Stimulated activated naive CD8-positive, alpha-beta T cell treated with anti-CD3 and anti-CD28 coated beads, Interleukin-15, Interleukin-2, amounts not matched to agents 100 U/mL and 50 U/mL, for 24 hours (primary cell): ENCODE results near the gene ZNF280D.
"Not testable (repeated sequence)": the region's sequence is repeated elsewhere in the genome, so short reads cannot be mapped to it uniquely, and the experiment has no call there.

Experiments used
- ATAC-seq: fragments of 150-1000 bp; cut with Tn5 transposase; one replicate; pipeline ENCODE4 v1.10.0; 2021
- DNase-seq: peaks from one replicate; pipeline ENCODE4 v3.0.0; 2021

The ZNF280D gene

DNA sequence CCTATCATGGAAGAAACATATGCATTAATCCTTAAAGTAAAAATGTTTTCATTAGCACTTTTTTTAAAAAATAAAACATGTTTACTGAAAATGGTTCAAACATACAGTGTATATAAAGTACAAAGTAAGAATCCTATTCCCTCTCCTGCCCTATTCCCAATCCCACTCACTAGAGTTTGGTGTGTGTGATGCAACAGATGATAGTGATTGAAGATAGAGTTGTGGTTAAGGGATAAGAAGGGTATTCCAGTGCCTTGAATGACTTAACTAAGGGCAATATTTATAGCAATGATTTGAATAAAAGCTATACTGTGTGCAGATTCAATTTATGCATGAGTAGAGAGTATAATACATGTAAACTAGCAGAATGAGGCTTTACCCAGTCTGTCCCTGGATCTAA, 18.1 kb downstream of the ZNF280D start:
- ATAC-seq: no peak

DNA sequence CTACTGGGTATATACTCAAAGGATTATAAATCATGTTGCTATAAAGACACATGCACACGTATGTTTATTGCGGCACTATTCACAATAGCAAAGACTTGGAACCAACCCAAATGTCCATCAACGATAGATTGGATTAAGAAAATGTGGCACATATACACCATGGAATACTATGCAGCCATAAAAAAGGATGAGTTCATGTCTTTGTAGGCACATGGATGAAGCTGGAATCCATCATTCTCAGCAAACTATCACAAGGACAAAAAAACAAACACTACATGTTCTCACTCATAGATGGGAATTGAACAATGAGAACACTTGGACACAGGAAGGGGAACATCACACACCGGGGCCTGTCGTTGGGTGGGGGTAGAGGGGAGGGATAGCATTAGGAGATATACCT, 23.8 kb downstream of the ZNF280D start:
- not testable (repeated sequence) for ATAC-seq

More for the DNA sequence above, 18.1 kb downstream of the ZNF280D start:
- DNase-seq: no peak

DNA sequence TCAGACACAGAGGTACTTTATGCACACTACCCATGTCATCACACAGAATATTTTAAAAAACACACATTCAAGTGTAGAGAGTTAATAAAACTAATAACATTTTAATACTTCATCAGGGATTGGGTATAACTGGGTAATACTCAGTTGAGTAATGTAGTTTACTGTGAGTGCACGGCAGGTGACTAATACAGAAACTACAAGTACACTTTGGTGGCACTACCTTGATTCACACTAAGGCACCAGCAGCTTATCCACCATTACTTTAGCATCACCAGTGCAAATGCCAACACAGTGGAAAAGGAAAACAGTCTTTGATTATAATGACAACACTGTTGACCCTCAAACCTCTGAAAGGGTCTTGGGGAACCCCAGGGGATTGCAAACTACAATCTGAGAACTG, 33.6 kb downstream of the ZNF280D start:
- DNase-seq: no peak

More for the DNA sequence above, 23.8 kb downstream of the ZNF280D start:
- DNase-seq: not testable (repeated sequence)

DNA sequence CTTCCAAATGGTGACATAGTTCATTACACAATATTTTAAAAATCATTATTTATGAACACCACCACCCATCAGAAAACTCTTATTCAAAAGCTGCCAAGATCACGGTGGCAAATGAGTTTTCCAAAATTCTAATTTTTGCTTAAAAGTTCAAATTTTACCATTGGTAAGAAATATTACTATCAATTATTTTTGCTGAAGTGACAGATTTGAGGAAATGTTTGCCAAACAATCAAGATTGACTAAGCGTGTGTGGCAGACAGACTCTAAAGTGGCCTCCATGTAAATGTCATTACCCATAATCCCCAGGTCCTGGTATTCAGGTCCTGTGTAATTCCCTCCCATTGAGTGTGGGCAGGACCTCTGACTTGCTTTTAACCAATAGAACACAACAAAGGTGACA, 35.0 kb downstream of the ZNF280D start:
- DNase-seq (no peak), ATAC-seq (no peak)

More for the DNA sequence above, 33.6 kb downstream of the ZNF280D start:
- ATAC-seq: no peak

DNA sequence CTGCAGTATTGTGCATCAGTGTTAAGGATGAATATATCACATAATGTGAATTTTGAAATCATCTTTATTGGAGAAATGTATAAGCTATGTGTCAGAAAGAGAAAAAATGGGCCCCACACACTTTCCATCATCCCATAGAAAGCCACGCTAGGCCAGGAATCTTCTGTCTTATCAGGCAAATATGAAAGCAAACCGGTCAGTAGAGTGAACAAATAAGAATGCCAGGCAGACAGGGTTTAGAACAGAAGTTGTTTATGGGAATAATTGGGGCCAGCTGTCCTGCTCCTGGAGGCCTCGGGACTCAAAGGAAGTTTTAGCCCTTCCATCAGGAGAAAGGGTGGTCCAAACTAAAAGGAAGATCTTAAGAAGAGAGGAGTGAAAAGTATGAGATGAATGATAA, 39.5 kb downstream of the ZNF280D start:
- ATAC-seq: no peak
- no peak for DNase-seq

DNA sequence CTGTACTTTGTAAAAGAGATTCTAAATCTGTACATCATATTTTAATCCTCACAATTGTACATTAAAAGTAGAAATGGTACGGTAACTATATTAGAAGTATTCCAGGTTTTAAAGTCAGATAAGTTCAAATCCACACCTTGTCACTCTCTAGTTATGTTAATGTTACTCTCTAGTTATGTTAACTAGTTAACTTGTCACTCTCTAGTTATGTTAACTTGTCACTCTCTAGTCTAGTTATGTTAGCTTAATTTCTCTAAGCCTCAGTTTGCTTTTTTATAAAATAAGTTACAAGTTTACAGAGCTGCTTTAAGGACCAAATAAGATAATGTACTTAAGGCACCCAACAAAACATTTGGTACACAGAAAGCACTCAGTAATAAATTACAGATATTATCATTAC, 42.6 kb downstream of the ZNF280D start:
- ATAC-seq: no peak
- no peak for DNase-seq

DNA sequence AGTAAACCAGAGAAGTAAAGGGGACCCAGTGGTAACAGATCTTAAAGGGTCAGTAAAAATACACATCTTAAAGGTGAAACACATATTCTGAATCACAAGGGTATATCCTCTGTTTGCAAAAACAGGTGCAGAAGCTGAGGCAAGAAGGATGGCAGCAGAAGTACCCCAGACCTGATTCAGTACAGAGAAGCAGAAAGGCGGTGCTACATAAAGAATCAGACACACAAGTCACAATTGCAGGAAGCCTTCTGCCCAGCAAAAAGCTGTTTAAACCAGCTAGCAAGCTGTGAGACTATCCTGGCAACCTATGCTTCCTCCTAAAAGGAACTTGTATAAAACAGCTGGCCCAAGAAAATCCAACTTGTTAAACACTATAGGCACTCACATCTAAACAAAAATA, 49.4 kb downstream of the ZNF280D start:
- ATAC-seq (no peak), DNase-seq (no peak)

DNA sequence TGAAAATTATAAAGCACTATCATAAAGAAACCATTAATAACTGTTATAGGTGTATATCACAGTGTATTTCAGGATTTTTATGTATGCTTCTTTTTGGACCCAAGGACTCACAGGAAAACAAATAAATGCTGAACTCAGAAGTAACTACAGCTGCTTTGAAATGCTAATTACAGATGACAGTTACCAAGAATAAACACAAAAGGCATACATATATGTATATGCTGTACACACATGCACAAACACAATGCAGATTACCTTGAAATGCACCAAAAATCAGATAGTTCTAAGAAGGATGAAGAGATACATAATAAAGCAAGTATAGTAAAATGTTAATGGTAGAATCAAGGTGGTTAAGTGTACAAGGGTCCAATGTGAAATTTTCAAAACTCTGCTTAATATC, 52.2 kb downstream of the ZNF280D start:
- DNase-seq (no peak), ATAC-seq (no peak)

DNA sequence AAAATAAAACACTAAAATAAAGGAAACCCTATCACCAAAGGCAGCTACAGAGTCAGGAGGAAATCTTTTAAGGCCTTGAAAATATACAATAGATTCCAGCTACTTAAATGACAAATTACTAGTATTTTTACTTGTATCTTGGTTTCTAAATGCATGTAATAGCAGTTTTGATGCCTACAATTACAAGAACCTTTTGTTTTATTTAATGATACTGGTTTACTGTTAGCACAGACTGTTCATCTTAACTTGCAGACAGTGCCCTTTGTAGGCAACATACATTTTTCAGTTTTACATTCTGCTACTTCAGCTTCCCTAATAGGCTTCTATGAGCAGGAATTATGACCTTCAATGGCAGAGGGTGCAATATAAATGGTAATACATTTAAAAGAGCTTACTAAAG, 54.1 kb downstream of the ZNF280D start:
- no peak for ATAC-seq
- DNase-seq: no peak

DNA sequence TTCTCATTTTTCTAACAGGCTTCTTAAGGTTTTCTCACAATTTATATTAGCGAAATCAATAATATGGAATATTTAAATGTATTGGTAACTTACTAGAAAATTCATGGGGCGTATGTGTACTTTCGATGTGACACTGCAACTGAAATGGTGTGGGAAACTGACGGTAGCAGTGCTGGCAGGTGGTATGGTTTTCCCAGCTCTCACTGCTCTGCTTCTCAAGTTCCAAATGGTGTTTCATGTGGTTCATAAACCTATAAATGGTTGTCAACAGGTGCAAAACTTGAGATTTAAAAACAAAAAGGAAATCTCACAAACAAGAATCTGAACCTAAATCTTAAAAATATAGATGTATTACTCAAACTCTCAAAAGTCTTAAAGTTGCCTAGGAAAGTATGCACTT, 54.7 kb downstream of the ZNF280D start:
- DNase-seq: no peak
- ATAC-seq: no peak

DNA sequence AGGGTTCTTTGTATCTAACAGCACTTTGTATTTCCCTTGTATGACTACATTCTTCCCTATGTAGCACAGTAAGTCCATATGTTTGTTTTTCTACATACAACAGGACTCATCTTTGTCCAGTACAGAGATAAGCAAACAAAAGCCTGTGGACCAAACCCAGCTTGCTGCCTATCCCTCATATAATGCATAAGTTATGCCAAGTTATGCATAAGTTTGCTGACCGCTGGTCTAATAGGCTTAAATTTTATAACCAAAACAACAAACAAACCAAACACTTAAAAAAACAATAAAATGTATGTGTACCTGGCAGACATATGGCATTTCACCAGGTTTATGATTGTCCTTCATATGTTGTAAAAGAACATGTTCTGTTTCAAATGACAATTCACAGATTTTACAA, 56.0 kb downstream of the ZNF280D start:
- DNase-seq (no peak), ATAC-seq (no peak)

DNA sequence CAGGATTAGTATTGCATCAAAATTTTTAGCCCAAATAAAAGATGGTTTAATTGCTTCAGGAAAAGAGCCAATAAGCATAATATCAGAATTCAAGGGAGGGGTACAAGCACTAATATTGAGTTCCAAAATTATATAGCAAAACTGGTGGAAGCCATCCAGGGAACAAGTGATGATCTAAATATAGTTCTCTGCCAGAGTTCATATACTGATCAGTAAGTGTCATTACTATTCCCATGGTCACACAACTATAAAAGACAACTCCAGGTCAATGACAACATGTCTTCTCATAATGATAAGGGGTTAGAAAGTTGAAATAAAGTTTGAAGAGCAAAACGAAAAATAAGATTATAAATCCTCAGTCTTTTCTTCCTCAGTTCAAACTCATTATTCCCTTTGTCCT, 57.4 kb downstream of the ZNF280D start:
- ATAC-seq (no peak), DNase-seq (no peak)

DNA sequence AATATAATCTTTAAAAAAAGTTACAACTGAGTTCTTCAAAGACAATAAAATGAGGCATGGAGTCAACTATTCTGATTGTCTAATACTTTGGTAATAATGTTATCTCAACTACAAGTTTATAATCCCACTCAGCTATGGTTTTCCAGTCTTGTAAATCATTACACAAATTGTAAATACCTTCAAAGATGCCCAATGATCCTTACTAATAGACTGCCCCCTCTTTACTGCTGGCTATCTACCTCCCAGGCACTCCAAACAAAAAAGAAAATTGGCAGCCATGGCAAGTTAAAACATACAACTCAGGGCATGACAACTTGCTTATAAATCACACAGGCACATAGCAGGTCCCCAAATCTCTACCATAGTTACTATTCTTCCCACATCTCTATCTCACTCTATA, 58.5 kb downstream of the ZNF280D start:
- DNase-seq (no peak), ATAC-seq (no peak)

DNA sequence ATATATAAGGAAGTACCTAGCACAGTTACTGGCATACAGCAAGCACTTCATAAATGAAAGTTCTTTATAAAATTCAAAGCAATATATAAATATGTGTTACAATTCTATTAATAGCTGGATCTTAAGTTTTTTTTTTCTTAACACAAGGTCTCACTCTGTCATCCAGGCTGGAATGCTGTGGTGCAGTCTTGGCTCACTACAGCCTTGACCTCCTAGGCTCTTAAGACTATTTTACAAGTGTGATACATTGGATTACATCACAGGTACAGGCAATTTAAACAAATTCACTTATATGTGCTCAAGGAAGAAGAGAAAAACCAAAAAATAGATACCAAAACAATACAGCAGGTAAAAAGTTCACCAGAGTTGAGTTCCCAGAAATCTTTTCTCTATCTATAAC, 60.6 kb downstream of the ZNF280D start:
- no peak for DNase-seq
- no peak for ATAC-seq

DNA sequence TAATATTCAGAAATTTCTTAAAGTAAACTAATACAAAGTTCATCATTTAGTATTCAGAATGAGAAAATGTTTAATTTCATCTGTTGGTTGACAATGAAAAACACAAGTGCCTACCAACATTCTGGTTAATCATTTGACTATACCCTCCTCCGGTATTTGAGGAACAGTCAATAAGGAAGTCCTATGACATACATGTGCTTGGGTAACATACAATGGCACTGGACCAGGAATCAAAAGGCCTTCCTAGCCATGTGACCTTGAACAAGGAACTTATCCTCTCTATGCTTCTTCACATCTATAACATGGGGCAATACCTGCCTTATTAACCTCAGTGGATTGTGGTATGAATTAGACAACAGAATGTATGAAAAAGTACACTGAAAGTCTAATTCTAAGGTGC, 65.8 kb downstream of the ZNF280D start:
- no peak for DNase-seq
- ATAC-seq: no peak

DNA sequence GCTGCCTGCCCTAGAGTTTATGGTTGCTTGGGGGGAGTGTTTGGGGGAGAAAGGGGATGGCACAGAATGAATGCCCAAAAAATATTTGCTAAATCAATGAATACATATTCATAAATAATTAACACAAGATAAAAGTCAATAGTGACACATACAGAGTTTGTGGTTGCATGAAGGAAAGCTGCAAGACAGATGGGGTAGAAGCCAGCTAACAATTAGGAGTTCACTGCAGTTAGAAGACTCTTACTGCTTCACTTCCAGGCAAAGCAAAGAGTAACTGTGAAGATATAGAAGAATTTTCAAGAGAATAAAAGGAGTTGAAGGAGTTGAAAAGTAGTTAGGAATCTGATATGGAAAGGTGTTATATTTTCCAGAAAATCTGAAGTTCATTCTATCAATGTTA, 72.4 kb downstream of the ZNF280D start:
- no peak for DNase-seq
- ATAC-seq: no peak

DNA sequence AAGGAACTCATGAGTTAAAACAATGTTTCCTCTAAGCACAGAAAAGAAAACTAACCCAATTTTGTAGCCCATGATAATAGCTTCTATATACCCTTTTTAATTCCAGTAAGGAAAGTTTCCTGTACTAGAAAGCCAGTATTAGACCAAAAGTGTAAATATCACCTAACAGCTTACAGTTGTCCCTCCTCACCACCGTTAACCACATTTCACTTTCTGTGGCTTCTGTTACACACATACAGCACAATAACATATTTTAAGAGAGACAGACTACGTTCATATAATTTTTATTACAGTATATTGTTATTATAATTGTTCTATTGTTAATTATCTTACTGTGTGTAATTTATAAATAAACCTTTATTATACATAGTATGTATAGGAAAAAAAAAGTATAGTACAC, 74.1 kb downstream of the ZNF280D start:
- ATAC-seq (no peak), DNase-seq (no peak)

DNA sequence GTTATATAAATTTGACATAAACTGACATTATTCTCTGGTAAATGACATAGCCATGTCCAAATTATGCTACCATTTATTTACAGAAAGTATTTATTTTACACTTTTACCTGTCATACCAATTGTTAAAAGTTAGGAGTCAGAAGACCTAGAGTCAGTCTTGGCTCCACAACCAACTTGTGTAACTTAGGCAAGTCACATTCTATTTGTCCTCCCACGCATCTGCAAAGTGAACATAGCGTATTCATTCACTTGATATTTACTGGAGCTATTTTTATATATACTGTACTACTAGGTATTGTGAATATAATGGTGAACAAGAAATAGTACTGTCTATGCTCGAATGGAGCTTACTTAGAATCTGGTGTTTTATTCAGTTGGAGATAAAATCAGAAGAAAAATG, 78.7 kb downstream of the ZNF280D start:
- no peak for ATAC-seq
- no peak for DNase-seq

DNA sequence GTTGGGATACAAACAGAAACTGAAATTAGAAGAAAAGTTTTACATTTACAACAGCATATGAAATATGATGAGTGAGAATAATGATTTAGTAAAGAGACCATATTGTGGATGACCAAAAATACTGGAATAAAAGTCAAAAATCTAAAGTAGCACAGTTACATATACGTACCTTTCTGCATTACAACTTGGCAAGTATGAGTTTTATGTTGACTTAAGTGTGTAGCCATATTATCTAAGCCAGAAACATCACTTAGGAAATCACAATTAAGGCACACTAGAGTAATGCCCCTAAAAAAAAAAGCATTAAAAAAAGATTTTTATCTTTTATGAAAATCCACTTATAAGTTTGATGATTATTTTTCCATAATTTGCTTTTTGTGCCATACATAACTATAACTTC, 79.1 kb downstream of the ZNF280D start:
- DNase-seq (no peak), ATAC-seq (no peak)

DNA sequence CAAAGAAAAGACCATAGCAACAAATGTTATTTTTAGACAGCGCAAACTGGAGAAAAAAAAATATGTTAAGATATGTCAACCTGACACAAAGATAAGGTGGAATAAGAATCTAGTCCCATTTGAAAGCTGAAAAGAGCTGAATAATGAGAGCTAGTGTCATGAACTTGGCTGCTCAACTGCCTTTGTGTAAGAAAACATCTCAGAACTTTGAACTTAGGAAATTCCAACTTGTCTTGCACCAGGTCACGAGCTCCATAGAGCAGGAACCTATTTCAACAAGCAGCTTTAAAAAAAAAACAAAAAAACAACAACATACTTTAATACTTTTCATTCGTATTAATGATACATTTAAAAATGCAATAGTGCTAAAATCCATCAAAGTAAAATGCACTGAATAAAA, 79.5 kb downstream of the ZNF280D start:
- ATAC-seq: no peak
- no peak for DNase-seq

DNA sequence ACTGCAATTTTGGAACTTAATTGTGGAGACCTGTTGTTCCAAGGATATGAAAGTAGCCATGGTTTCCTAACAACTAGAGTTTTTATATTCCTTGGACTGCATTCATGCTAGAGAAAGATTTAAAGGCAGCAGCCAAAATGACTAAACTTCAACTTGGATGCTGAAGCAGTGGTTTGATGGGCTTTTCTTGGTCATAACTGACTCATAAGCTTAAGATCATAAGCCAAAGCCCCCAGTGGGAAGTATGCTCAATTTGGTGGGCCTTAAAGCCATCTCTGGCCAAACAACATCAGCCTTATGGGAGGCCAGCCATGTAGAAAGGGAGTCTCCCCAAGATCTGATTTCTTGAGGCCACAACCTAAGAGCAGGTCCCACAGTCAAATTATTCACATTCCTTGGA, 80.2 kb downstream of the ZNF280D start:
- ATAC-seq: no peak
- no peak for DNase-seq

DNA sequence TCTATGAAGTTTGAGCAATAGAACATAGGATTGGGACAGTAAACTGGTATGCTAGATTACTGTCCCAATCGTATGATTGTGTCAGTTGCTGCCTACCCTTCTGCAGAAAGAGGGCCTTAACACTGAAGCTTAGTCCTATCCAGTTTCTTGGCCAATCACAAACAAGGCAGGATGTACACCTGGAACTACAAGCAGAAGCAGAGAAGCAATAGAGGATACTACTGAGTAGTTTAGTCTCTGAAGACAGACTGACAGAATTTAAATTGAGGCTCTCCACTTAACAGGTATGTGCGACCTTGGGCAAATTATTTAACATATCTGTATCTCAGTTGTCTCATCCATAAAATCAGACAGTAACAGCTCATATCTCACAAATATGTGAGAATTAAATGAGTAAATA, 85.0 kb downstream of the ZNF280D start:
- no peak for DNase-seq
- ATAC-seq: no peak

DNA sequence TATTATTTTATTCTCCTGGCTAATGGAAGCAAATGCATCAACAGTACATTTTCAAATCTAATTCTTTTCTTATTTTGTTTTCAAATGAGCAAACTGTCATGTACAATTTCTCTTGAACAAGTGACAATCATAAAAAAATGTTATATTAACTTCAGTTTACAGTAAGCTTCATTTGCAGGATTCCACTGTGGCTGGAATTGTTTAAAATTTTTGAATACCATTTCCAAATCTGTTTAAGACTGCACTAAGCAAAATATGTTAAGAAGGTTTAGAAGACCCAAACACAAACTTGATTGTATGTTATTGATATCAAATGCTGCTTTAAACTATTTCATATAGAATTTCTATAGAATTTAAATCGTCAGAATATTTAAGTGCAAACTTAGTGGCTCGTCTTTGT, 92.8 kb downstream of the ZNF280D start:
- ATAC-seq: no peak

DNA sequence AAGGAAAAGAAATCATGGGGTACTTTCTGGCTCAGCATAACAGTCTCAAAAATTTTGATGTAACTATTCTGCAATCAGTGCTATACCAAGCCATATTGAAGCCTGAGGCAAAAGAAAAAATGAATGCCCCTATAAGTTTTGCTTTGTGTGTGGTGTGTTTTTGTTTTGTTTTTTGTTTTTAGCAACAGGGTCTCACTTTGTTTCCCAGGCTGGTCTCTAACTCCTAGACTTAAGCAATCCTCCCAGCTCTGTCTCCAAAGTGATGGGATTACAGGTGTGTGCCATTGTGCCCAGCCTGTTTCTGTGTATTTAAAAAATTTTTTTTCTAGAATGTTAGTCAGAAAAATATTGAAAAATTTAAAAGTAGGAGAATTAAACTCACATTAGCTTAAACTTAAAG, 93.2 kb downstream of the ZNF280D start:
- DNase-seq (no peak), ATAC-seq (no peak)

More for the DNA sequence above, 92.8 kb downstream of the ZNF280D start:
- no peak for DNase-seq

DNA sequence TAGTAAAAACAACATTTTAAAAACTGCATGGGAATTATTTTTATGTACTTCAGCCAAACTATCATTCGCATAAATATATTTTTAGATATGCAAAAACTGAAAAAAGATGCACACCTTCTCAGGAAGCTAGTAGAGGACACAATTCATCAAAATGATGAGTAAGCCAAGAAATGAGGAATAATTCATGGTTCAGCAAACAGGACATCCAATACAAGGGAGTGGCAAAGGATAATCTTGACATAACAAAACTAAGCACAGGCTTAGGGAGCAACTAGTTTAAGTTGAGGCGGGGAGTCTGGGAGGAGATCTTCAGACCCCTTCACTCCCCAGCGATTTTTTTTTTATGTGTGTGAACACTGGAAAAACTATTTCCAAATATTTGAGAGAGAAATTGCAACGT, 93.7 kb downstream of the ZNF280D start:
- no peak for DNase-seq
- ATAC-seq: no peak
